ENCODE results near the gene KCNK17. TPM values are rescaled to one million over a fixed set of nuclear protein-coding genes. Genes with fewer than 3 reads are reported as not detected.

KCNK17 gene, protein sequence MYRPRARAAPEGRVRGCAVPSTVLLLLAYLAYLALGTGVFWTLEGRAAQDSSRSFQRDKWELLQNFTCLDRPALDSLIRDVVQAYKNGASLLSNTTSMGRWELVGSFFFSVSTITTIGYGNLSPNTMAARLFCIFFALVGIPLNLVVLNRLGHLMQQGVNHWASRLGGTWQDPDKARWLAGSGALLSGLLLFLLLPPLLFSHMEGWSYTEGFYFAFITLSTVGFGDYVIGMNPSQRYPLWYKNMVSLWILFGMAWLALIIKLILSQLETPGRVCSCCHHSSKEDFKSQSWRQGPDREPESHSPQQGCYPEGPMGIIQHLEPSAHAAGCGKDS
- 17.0 TPM for polyA plus RNA-seq (2013, experiment 1 of 2)
- 11.1 TPM for polyA plus RNA-seq (2013, experiment 2 of 2)

DNA sequence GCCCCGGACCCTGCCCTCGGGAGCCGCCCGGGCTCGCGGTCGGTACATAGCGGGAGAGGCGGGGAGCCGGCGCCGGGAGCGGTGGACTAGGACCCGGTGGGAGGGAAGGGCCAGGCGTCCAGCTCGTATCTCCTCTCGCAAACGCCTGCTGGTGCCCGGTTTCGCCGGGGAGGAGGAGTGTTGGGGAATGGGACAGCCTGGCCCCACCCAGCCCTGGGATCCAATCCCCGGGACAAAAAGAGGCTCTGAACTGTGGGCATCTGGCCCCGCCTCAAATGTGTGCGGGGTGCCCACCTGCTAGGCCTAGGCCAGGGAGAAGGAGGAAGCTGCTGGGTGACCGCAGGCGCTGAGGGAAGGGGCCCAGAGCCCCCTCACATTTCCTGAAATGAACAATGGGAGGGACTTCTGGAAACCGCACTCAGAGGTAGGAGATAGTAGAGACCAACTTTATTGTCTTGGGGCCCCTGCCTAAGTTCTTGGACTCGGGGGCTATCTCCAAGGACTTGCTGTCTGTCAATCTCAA is at the start of gene KCNK17:
Gene KCNK17, minus strand, starts transcription at position 147 of the 523 bp plus-strand sequence. Its CDS starts 99 bp downstream, at position 48.
- Histone ChIP-seq H3K9me3 (ENCODE audit: control insufficient read depth, low read length) (no peaks in the 10 kb centered on the region), H3K27ac (ENCODE audit: low read depth, low read length, severe bottlenecking) (no peak within 1 kb of the TSS), H3K36me3 (ENCODE audit: control insufficient read depth, insufficient read depth, low read length) (no peaks in the 10 kb centered on the region), H3K4me3 (ENCODE audit: extremely low read depth, insufficient read depth, low read length, poor library complexity, severe bottlenecking) (peak within 1 kb of the TSS; percentile 30), H3K4me1 (ENCODE audit: control insufficient read depth, insufficient read depth, low read length, poor library complexity, severe bottlenecking) (peaks cover 6% of the 10 kb centered on the region)
- WGBS, 2 experiments (ENCODE audit: insufficient coverage in 2 of 2), result 6 to 19% methylated on average over 21 to 25 of the region's 28 CpGs

DNA sequence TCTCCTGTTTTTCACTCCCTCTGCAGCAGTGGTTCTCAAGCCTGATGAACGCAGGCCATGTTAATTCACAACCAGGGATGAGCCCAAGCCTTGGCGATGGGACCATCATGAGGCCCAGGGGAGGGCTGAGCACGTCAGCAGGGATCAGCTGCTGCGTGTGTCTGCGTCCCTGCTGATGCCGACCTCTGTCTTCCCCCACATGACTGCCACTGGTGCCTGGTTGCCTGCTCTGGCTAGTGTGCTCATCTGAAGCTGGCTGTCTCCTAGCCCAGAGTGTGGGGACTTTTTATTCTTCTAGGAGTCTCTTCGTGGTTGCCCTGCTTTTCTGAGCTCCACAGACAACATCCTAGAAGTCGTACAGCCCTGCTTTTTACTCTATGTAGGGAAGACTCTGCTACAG is 49.1 kb upstream of the KCNK17 start:
- Histone ChIP-seq H3K4me3 (ENCODE audit: extremely low read depth, insufficient read depth, low read length, poor library complexity, severe bottlenecking) (no peak overlapping the region), H3K9me3 (ENCODE audit: control insufficient read depth, low read length) (no peaks in the 10 kb centered on the region), H3K27ac (ENCODE audit: low read depth, low read length, severe bottlenecking) (no peak overlapping the region), H3K4me1 (ENCODE audit: control insufficient read depth, insufficient read depth, low read length, poor library complexity, severe bottlenecking) (peaks cover 20% of the 10 kb centered on the region), H3K36me3 (ENCODE audit: control insufficient read depth, insufficient read depth, low read length) (no peaks in the 10 kb centered on the region)
- WGBS, 2 experiments (ENCODE audit: insufficient coverage in 2 of 2), result 92 to 94% methylated on average over 3 to 7 of the region's 8 CpGs

DNA sequence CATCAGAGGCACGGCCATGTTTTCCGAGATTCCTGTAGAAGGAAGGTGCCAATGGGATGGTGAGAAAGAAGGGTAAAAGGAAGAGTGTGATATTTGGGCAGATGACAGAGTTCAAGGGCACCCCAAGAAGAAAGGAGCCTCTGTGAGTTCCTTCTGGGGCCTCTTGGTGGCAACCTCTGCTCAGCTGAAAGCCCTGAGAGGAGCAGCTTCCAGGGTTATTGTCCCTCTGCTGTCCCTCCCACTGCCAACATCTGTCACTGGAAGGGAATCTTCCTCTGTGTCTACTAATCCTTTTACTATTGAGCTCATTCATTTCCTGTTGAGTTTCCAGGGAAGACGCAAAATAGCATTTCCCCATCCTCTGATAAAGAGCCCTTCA is 48.3 kb upstream of the KCNK17 start:
- Histone ChIP-seq H3K36me3 (ENCODE audit: control insufficient read depth, insufficient read depth, low read length) (no peaks in the 10 kb centered on the region), H3K4me3 (ENCODE audit: extremely low read depth, insufficient read depth, low read length, poor library complexity, severe bottlenecking) (no peak overlapping the region), H3K4me1 (ENCODE audit: control insufficient read depth, insufficient read depth, low read length, poor library complexity, severe bottlenecking) (peaks cover 19% of the 10 kb centered on the region), H3K27ac (ENCODE audit: low read depth, low read length, severe bottlenecking) (no peak overlapping the region), H3K9me3 (ENCODE audit: control insufficient read depth, low read length) (no peaks in the 10 kb centered on the region)
- WGBS, 2 experiments (ENCODE audit: insufficient coverage in 2 of 2), result 66 to 88% methylated on average over 1 to 3 of the region's 3 CpGs

DNA sequence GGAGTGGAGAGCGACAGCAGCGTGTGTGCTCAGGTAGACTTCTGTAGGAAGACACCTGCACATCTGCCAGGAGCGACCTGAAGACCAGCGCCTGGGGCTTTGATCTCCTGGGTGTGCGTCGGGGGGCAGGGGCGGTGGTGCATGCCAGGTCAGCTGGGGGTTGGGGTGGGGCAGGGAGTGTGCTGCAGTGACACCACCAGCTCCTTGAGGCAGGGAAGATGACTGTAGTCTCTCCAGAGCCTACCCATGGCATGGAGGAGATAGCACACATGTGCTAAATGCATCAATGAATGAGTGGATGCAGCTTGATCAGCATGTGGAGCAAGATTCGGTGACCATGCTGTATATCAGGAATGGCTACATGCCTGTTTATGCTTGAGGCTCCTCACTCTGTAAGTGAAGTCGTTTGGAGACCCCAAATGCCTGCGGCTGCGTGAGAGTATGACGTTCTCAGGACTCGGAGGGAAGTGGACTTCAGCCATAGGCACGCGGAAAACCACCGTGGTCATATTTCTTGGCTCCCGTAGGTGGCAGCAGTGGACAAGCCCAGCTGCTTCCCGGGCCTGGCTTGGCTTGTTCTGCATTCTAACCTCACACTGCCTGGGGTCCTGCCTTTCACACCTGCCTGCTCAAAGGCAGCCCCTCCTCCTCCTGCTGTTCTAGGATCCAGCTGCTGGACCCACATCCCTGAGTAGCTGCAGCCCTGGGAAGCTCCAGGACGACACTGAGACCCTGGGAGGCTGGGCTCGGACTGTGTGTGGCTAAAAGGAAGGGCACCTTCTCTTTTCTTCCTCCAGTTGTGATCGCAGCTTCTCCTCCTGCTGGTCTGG is 47.7 kb upstream of the KCNK17 start:
- no peaks in the 10 kb centered on the region for H3K9me3 ChIP-seq (ENCODE audit: control insufficient read depth, low read length)
- no peak overlapping the region for H3K4me3 ChIP-seq (ENCODE audit: extremely low read depth, insufficient read depth, low read length, poor library complexity, severe bottlenecking)
- no peaks in the 10 kb centered on the region for H3K36me3 ChIP-seq (ENCODE audit: control insufficient read depth, insufficient read depth, low read length)
- H3K27ac ChIP-seq (ENCODE audit: low read depth, low read length, severe bottlenecking), result no peak overlapping the region
- H3K4me1 ChIP-seq (ENCODE audit: control insufficient read depth, insufficient read depth, low read length, poor library complexity, severe bottlenecking), result peaks cover 14% of the 10 kb centered on the region
- WGBS, 2 experiments (ENCODE audit: insufficient coverage in 2 of 2), result 29 to 41% methylated on average over 17 to 20 of the region's 21 CpGs

DNA sequence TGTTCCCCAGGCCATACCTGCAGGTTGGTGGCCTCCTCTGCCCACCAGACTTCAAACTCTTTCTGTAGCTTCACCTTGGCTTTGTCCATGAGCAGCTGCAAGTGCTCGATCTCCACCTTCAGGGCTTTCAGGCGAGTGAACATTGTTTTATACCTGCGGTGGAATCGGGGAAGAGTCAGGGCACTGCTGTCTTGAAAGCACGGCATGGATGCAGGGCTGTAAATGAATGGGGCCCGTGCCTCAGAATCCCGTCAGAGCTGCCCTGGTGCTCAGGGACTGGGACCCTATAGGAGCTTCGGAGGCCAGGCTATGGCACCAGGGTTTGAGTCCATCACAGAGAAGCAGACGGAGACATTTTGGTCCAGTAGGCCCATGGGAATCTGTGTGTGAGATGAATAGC is 46.2 kb upstream of the KCNK17 start:
- Histone ChIP-seq H3K36me3 (ENCODE audit: control insufficient read depth, insufficient read depth, low read length) (no peaks in the 10 kb centered on the region), H3K4me3 (ENCODE audit: extremely low read depth, insufficient read depth, low read length, poor library complexity, severe bottlenecking) (no peak overlapping the region), H3K4me1 (ENCODE audit: control insufficient read depth, insufficient read depth, low read length, poor library complexity, severe bottlenecking) (peaks cover 4% of the 10 kb centered on the region), H3K27ac (ENCODE audit: low read depth, low read length, severe bottlenecking) (no peak overlapping the region), H3K9me3 (ENCODE audit: control insufficient read depth, low read length) (no peaks in the 10 kb centered on the region)
- 88 to 89% methylated on average over 8 to 9 of the region's 9 CpGs for WGBS, 2 experiments (ENCODE audit: insufficient coverage in 2 of 2)

DNA sequence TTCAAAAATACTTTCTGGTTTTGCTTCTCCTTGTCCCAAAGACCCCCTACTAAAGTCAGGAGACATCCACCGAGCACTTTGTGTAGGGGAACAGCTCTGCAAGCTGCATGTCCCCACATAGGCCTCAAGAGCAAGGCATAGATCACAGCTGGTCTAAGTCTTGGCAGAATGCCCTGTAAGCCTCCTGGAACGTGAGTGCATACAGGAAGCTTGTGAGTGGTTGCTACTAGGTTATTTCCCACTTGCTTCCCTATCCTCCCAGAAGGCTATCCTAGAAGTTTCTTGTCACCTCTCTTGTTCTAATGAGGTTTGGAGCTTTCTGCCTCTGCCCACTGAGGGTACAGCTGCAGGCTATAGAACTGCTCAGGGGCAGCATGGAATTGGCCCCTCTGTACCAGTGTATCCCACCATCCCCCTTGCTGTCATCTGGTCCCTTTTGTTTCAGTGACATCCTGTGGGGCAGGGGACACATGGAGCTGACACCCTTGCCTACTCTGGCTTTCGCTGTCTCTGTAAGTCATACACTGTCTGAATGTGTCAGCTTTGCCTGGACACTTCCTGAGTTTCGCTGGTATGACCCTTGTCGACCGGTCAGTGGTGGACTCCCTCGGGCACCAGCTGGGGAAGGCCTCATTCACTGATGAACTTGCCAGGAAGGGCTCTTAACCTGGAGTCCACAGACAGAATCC is 43.9 kb upstream of the KCNK17 start:
- H3K36me3 ChIP-seq (ENCODE audit: control insufficient read depth, insufficient read depth, low read length), result no peaks in the 10 kb centered on the region
- H3K4me1 ChIP-seq (ENCODE audit: control insufficient read depth, insufficient read depth, low read length, poor library complexity, severe bottlenecking), result no peaks in the 10 kb centered on the region
- no peaks in the 10 kb centered on the region for H3K9me3 ChIP-seq (ENCODE audit: control insufficient read depth, low read length)
- H3K4me3 ChIP-seq (ENCODE audit: extremely low read depth, insufficient read depth, low read length, poor library complexity, severe bottlenecking), result no peak overlapping the region
- WGBS, 2 experiments (ENCODE audit: insufficient coverage in 2 of 2), result 78 to 90% methylated on average over 5 to 6 of the region's 7 CpGs
- no peak overlapping the region for H3K27ac ChIP-seq (ENCODE audit: low read depth, low read length, severe bottlenecking)

DNA sequence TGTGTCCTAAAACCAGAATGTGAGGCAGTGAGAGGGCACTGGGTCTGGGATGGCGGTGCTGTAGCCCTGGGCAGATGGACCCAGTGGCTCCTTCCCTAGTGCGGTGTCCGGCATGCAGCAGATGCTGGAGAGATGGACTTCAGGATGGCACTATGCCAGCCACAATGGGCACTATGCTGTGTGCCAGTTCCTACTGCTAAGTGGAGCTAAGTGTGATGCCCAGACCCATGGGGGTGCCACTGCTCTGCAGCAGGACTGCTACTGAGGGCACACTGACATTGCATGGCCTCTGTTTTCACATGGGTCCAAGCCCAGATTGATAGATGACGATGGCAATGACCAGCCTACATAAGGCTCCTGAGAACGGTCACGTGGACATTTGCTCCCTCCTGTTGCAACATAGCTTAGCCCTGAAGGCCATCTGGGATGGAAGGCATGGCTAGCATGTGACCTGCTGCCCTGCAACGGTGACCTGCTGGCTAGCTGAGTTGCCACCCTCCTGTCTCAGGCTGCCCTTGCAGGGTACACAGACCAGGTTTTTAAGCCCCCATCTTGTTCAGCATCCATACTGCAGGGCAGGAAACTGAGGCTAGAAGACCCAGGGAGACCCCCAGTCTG is 39.6 kb upstream of the KCNK17 start:
- Histone ChIP-seq H3K9me3 (ENCODE audit: control insufficient read depth, low read length) (no peaks in the 10 kb centered on the region), H3K4me3 (ENCODE audit: extremely low read depth, insufficient read depth, low read length, poor library complexity, severe bottlenecking) (no peak overlapping the region), H3K36me3 (ENCODE audit: control insufficient read depth, insufficient read depth, low read length) (no peaks in the 10 kb centered on the region), H3K27ac (ENCODE audit: low read depth, low read length, severe bottlenecking) (no peak overlapping the region), H3K4me1 (ENCODE audit: control insufficient read depth, insufficient read depth, low read length, poor library complexity, severe bottlenecking) (no peaks in the 10 kb centered on the region)
- WGBS, 2 experiments (ENCODE audit: insufficient coverage in 2 of 2), result 86 to 87% methylated on average over 7 of the region's 7 CpGs

DNA sequence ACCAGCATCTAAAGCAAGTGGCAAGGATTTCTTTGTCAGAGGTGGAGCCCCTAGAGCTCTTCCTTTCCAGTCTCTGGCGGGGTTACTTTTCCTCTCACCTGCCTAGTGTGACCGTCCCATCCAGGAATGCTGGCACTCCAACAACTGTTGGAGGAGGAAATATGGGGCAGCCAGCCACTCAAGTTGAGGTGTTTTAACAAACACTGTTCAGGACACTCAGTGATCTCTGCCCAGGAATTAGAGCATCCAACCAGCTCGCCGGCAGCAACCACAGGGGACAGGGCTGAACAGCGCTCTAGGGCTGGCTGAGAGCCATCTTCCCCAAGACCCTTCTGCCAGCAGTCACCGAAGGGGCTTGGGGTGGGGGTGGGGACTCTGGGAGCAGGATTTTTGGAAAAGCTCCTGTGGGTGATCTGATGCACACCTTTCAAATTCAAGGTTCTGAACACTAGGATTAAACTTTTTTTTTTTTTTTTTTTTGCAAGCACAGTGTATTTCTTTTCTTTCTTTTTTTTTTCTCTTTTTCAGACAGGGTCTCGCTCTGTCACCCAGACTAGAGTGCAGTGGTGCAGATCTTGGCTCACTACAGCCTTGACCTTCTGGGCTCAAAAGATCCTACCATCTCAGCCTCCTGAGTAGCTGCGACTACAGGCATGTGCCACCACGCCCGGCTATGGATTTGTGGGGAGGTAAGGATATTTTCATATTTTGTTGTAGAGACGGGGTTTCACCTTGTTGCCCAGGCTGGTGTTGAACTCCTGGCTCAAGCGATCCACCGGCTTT is 36.7 kb upstream of the KCNK17 start:
- Histone ChIP-seq H3K27ac (ENCODE audit: low read depth, low read length, severe bottlenecking) (no peak overlapping the region), H3K36me3 (ENCODE audit: control insufficient read depth, insufficient read depth, low read length) (no peaks in the 10 kb centered on the region), H3K4me3 (ENCODE audit: extremely low read depth, insufficient read depth, low read length, poor library complexity, severe bottlenecking) (no peak overlapping the region), H3K4me1 (ENCODE audit: control insufficient read depth, insufficient read depth, low read length, poor library complexity, severe bottlenecking) (no peaks in the 10 kb centered on the region), H3K9me3 (ENCODE audit: control insufficient read depth, low read length) (no peaks in the 10 kb centered on the region)
- WGBS, 2 experiments (ENCODE audit: insufficient coverage in 2 of 2), result 86 to 90% methylated on average over 3 to 11 of the region's 13 CpGs

DNA sequence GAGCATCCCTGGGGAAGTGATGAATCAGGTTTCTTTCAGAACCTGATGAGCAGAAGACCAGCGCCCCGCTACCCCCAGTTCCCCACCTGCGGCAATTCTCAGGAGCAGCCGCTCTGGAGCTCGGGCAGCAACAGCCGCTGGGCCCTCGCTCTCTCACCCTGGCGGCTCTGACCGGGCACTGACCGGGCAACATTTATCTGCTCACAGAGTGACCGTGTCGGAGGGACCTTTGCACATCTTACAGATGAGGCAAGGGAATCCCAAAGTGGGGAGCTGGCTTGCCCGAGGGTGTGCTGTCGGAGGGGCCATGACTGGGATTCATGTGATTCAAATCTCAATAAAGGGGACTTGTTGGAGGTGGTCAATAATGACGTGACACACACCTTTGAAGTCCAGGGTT is 34.5 kb upstream of the KCNK17 start:
- Histone ChIP-seq H3K36me3 (ENCODE audit: control insufficient read depth, insufficient read depth, low read length) (no peaks in the 10 kb centered on the region), H3K4me3 (ENCODE audit: extremely low read depth, insufficient read depth, low read length, poor library complexity, severe bottlenecking) (no peak overlapping the region), H3K27ac (ENCODE audit: low read depth, low read length, severe bottlenecking) (no peak overlapping the region), H3K4me1 (ENCODE audit: control insufficient read depth, insufficient read depth, low read length, poor library complexity, severe bottlenecking) (no peaks in the 10 kb centered on the region), H3K9me3 (ENCODE audit: control insufficient read depth, low read length) (no peaks in the 10 kb centered on the region)
- 86 to 94% methylated on average over 10 to 15 of the region's 15 CpGs for WGBS, 2 experiments (ENCODE audit: insufficient coverage in 2 of 2)
